Activated T-cell treated with anti-CD3 and anti-CD28 coated beads, Interleukin-2, amount 50 U/mL, for 48 hours (primary cell): Measurements from ENCODE around the gene TBX18.

Experiments used
- DNase-seq, 2 experiments: peaks; one replicate each; pipeline ENCODE4 v3.0.0-alpha.2; 2020

TBX18 gene

GRCh38 chr6:84743616-84744015 is 20.8 kb downstream of the TBX18 start:
- DNase-seq, result no peak

GRCh38 chr6:84740385-84740784 is 24.0 kb downstream of the TBX18 start:
- no peak for DNase-seq

- DNase-seq, result no peak
Measured at GRCh38 chr6:84739866-84740208, 24.6 kb downstream of the TBX18 start.

- DNase-seq, result no peak
Measured at GRCh38 chr6:84738996-84739865, 25.2 kb downstream of the TBX18 start.

DNA sequence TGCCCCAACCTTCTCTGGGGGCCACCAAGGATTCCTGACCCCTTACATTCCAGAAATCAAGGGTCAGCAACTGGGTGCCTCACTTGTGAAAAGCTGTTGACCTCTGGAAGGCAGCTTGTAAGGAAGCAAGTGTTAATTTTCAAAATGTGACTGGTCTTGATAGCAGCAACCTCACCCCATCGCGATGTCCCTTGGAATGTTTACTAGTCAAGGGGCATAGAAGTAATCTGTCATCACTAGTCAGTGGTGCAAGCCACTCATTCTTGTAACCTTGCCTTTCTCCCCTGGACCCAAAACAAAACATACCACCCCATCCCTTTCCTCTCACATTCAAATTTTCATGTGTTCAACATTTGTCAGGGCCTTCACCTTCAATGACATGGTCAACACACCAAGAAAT is 30.5 kb downstream of the TBX18 start:
- DNase-seq, result no peak

- no peak for DNase-seq
Measured at GRCh38 chr6:84731901-84732300, 32.5 kb downstream of the TBX18 start.

DNA sequence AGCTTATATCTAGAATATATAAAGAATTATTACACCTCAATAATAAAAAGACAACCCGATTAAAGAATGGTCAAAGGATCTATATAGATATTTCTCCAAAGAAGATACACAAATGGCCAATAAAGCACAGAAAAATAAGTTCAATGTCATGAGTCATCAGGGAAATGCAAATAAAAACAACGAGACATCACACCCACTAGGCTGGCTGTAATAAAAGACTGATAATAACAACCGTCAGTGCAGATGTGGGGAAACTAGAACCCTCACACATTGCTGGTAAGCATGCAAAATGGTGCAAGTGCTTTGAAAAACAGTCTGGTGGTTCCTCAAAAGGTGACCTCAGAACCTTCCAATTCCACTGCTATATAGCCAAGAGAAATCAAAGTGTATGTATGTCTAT is 33.0 kb downstream of the TBX18 start:
- DNase-seq, result no peak

GRCh38 chr6:84728602-84729001 is 35.8 kb downstream of the TBX18 start:
- DNase-seq, result no peak

DNA sequence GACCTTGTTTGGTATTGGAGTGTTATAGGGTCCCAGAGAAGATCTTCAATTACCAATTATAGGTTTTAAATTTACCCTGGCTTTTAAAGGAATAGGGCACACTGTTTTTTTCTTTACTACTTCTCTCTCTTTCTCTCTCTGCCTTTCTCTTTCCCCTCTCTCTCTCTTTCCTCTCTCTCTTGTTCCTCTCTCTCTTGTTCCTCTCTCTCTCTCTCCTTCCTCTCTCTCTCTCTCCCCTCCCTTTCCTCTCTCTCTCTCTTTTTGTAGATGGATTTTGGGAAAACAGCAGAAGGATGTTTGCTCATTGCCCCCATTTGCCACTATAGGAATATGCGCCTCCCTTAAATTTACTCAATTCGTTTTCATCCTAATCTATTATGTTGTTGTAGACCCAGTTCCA is 45.2 kb downstream of the TBX18 start:
- no peak for DNase-seq

- no peak for DNase-seq
Measured at GRCh38 chr6:84718038-84718955, 46.1 kb downstream of the TBX18 start.

DNA sequence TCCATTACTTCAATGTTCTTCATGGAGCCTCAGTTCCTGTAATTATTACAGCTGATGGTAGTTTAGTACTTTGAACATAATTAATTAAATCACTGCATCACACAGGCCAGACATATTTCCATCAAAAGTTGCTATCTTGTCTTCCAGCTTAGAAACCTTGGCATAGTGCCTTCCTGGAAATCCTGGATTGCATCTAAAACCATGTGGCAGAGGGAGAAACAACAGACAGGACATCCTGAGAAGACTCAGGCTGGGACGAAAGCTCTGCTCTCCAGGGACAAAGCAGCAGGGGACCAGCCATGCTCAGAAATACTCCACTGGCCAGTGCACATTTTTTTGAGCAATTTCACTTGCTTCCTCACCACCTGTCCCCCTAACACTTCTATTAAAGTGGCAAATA is 55.3 kb downstream of the TBX18 start:
- DNase-seq, result no peak

DNA sequence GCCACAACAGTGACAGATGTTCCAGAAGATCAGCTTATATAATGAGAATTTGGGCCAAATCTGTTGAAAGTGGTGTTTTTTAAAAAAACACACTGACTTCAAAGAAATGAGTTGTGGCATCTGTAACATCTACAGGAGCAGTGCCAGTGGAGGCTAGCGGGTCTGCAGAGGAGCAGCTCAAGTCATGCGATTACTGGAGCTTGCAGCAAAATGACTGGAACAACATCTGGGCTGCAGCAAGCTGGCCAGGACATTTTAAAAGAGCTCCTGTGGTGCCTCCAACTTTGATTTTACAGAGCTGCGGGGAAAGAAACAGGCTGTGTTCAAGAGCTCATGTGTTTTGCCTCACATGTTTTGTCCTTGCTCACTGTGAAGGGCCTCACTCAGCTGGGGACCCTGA is 57.2 kb downstream of the TBX18 start:
- no peak for DNase-seq

DNA sequence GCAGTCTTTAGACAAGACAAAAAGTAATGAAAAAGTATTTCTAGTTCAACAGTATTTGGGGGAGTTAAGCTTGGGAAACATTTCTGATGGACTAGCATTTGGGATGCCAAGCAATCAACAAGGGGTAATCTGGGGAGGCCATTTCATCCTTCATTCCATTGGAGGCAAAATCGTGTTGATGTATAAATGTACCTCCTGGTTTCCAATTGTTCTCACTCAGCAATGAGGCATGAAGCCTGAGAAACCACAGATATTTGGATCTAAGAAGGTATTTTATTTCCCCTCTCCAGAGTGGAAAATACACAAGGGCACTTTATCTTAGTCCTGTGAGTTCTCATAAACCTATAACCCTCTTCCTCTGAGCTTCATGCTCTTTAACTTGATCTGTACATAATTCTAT is 68.2 kb downstream of the TBX18 start:
- no peak for DNase-seq

DNA sequence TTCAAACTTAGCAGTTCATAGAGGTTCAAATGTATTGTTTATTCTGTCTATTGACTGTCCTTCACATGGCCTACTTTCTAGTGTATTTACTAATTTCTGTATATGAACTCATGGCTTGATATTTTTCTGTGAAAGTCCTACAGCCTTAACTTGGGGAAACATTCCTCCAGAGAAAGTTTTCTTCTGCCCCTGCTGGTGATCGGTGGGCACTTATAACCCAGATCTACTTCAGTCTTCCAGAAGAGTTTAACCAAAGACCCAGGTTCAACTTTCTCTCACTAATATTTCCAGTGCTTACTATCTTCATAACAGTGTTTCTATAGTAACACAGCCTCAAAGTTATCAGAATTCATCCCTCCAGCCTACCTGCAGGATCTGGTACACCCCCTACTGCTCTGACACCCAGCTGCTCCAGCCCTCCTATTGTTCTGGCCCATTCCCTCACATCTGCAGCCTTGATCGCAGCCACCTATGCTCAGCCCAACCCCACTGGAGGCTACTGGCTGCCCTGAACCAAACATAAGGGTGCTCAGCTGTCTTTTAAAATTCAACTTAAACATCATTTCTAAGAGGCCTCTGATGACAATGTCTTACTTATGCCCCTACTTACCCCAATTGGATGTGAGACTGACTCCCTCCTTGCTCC is 72.3 kb downstream of the TBX18 start:
- no peak for DNase-seq

DNA sequence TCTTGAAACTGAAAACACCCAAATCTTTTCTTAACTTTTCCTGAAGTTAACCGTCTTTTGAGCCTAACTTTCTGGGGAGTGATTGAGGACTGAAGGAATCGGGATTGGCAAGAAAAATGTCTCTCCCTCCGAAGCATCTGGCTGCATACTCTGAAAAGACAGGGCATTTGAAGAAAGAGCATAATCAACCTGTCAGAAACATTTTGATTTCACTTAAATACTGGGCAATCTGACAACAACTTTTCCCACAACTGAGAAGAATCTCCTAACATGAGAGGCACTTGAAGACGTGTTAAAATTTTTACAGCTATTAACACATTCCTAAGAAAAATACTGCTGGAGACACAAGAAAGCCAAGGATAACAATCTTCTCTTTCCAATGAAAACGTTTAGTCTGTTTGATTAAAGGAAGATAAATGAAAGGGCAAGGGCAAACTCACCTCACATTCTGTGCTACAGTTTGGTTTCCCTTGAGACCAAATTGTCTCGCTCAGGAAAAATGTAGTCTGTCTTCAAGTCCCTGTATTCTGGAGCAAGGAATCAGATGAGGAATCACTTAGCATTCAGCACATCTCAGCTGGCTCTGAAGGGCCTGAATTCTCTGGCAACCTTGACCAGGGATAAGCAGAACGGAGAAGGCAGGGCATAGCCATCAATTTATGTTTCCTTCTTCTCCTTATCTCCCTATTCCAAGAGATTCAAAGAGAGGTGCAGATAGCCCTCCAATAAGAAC is 76.1 kb downstream of the TBX18 start:
- DNase-seq, result no peak

DNA sequence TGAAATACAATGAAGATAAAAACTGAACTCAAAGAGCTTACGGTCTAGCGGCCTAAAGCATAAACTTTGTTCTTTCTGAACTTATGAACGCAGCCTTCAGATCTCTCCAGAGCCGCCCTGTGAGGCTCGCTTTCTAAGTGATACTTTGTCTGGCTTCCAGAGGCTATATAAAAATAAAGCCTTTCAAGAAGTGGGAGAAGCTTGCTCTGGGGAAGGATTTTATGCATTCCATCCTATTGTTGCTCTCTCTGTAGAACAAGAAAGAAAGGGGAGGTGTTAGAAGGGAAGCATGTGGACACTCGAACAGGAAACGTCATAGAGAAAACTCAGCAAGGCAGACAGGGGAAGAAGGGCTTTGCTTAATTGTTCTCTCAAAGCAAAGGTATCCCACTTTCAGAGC is 77.0 kb downstream of the TBX18 start:
- DNase-seq, result no peak

DNA sequence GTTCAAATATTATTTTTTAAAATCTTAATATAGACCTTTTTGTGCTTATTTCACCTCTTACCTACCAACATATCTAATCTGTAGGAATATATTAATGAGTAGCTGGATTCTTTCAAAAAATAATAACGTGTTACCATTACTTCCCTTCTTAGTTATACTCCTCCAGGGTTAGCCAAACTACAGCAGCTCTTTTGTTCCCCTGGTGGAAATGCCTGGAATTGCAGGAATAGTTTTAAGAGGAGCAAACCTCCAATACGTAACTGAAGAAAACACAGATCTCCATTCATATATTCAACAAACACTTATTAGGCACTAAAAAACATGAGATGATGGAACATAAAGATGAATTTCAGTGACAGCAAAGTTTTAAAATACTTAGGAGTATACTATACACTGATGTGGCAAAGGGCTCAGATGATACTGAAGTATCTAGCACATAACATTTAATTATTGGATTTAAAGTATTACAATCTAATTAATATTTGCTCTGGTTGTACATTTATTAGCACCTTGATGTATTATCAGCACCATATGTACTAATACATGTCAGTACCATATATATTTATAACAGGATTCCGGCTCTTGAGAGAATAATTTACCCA is 78.3 kb downstream of the TBX18 start:
- DNase-seq, result no peak

DNA sequence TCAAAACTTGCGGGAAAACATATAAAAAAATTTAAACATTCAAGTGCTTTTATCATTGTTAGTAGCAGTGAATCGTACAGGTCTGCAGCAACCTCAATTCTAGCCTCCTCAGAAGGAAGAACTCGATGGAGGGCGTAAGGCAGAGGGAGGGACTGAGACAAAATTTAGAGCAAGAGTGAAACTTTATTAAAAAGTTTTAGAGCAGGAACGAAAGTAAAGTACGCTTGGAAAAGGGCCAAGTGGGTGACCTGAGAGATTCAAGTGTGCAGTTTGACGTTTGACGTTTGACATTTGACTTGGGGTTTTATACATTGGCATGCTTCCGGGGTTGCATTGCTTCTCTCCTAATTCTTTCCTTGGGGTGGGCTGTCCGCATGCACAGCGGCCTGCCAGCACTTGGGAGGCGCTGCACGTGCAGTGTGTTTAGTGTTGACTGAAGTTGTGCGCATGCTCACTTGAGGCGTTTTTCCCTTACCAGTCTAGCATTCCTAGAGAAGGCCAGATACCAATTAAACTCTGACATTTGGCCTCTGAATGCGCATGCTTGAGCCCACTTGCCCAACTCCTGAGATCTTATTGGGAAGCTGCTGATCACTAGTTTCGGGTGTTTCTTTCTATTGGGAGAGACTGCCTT is 82.6 kb downstream of the TBX18 start:
- DNase-seq, result no peak

GRCh38 chr6:84675651-84676050 is 88.7 kb downstream of the TBX18 start:
- DNase-seq, result no peak

GRCh38 chr6:84674395-84674794 is 90.0 kb downstream of the TBX18 start:
- DNase-seq, result no peak

- no peak for DNase-seq
Measured at GRCh38 chr6:84671183-84671582, 93.2 kb downstream of the TBX18 start.

DNA sequence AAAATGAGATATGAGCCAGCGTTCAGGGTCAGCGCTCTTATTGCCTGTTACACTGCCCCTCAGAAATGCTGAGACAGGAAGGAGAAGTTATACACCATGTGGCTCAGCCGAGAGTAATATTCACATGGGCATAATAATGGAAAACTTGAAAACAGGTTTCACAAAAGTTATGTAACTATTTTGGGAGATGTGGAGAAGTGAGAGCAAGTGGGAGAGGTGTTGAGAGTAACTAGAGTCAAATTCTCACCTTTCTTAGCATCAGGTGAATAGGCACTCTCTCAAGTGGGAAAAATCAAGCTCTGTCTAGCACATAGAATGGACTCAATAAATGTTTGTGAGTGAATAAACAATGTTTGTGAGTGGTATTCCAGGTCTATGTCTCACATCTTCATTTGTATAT is 94.5 kb downstream of the TBX18 start:
- no peak for DNase-seq
